Thyroid gland (tissue), 4 donors: ENCODE data around the gene MAP3K3.

Source experiments
- CTCF ChIP-seq, 6 experiments: fragments of 200-600 bp in 3 of 6; fragments of 450-650 bp in 3 of 6; sonication (generic) in 3 of 6; IDR thresholded peaks; one replicate each; pipeline ENCODE4 v1.5.1; 2016 to 2019; ENCODE audit warnings: antibody characterized with exemption in 6 of 6, mild to moderate bottlenecking in 2 of 6, inconsistent platforms in 1 of 6, moderate library complexity in 1 of 6
- POLR2A ChIP-seq, 2 donors: fragments of 450-650 bp; IDR thresholded peaks; one replicate each; pipeline ENCODE4 v1.6.1; 2017; ENCODE audit warnings: antibody characterized with exemption in 2 of 2, mild to moderate bottlenecking in 2 of 2, moderate library complexity in 1 of 2

GRCh38 chr17:63658366-63658765 is 36.1 kb downstream of the MAP3K3 start:
- no peak for TF ChIP-seq CTCF (IDR thresholded peaks at IDR 0.05)
- no peak for TF ChIP-seq POLR2A (IDR thresholded peaks at IDR 0.05)
